ENCODE results near the gene AFG3L2.

DNA sequence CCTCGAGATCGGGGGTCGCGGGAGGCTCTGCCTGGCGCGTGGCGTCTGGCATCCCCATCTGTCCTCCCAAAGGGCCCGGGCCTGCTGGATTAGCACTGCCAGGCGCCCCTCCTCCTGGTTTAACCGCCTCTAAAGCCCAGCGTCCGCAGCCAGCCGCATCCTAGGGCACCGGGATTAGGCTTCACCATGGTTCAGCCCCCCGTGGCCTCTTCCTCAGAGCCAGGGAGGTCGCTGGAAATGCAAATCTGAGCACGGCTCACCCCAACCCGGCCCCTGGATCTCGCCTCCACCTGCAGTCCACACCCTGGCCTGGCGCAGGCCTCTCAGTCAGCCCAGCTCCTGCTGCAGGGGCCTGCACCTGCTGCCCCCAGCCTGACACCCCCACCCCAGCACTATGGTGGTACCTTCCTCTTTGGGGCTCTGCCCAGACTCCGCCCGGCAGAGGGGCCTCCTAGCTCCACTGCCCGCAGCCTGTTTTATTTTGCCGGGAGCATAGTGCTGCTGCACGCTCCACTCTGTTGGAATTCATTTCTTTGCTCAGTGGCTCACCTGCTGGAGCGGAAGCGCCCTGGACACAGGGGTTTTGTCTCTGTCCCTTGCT lies 43.9 kb upstream of the AFG3L2 start:
- no peak for TF ChIP-seq CTCF (IDR thresholded peaks at IDR 0.05)
- TF ChIP-seq POLR2A (IDR thresholded peaks at IDR 0.05; ENCODE audit: low read depth) = no peak

All from esophagus muscularis mucosa (tissue), 3 donors.